Endothelial cell of umbilical vein (primary cell): ENCODE data around the gene BRMS1. TPM values are rescaled to one million over a fixed set of nuclear protein-coding genes. Genes with fewer than 3 reads are reported as not detected.

Source experiments
- BruUV-seq: library from RNA; stranded (reverse); fragments of 400-500 nt; replicated peaks from 2 replicates; lab custom pipeline; 2021; lab: Mats Ljungman, UMichigan
- CTCF ChIA-PET: fragments of 300-600, 350-600 bp; sonication (Branson Sonifier 250); formaldehyde crosslinking; loops from one replicate; lab custom pipeline; 2021; ENCODE audit warnings: antibody characterized with exemption, inconsistent platforms; lab: Charles Lee
- POLR2A ChIA-PET: fragments of 300-600, 350-600 bp; sonication (Branson Sonifier 250); formaldehyde crosslinking; loops from one replicate; lab custom pipeline; 2021; ENCODE audit warnings: antibody characterized with exemption, inconsistent platforms; lab: Charles Lee
- DNase-seq: peaks from one replicate; pipeline ENCODE4 v3.0.0-alpha.2; 2011; ENCODE audit warnings: low read depth, low spot score
- FAIRE-seq: peaks from 2 replicates; lab custom pipeline; 2011; peaks lifted over from hg19 to GRCh38; lab: Jason Lieb, UNC
- H2AFZ ChIP-seq: 2 replicates; pipeline ENCODE4 v1.6.0; 2012; ENCODE audit warnings: low read depth, low read length, control low read depth, inconsistent platforms
- H3K27ac ChIP-seq: 2 replicates; pipeline ENCODE4 v1.5.1; 2011; ENCODE audit warnings: low read depth, mild to moderate bottlenecking, control low read depth, low read length, moderate library complexity; ENCODE audit not compliant: insufficient read depth
- H3K27me3 ChIP-seq, 2 experiments: 2 replicates each; pipeline versions ENCODE4 v1.6.0 to v1.6.1; 2011; ENCODE audit warnings: low read length in 2 of 2, mixed read lengths in 1 of 2; ENCODE audit not compliant: control insufficient read depth in 2 of 2, insufficient read depth in 2 of 2
- H3K36me3 ChIP-seq, 2 experiments: 2 replicates in 1 of 2; 3 replicates in 1 of 2; pipeline ENCODE4 v1.5.1; 2011; ENCODE audit warnings: low read length in 2 of 2, mild to moderate bottlenecking in 1 of 2, moderate library complexity in 1 of 2; ENCODE audit not compliant: control insufficient read depth in 2 of 2, insufficient read depth in 2 of 2; ENCODE audit errors: extremely low read depth in 1 of 2
- H3K4me1 ChIP-seq: 3 replicates; pipeline ENCODE4 v1.5.1; 2011; ENCODE audit warnings: mild to moderate bottlenecking, low read length; ENCODE audit not compliant: control insufficient read depth, insufficient read depth; ENCODE audit errors: extremely low read depth
- H3K4me2 ChIP-seq: 2 replicates; pipeline ENCODE4 v1.6.1; 2011; ENCODE audit warnings: low read length, control low read depth, mixed read lengths; ENCODE audit not compliant: insufficient read depth
- H3K4me3 ChIP-seq, 3 experiments: fragments of 200-600 bp in 1 of 3; sonication (generic), shearing (Covaris generic) in 1 of 3; replicated peaks in 1 of 3; 2 replicates each; pipeline ENCODE4 v1.5.1; 2011 to 2016; ENCODE audit warnings: control low read depth in 3 of 3, low read length in 3 of 3, mild to moderate bottlenecking in 2 of 3, inconsistent platforms in 1 of 3, low read depth in 1 of 3, moderate library complexity in 1 of 3; ENCODE audit not compliant: insufficient read depth in 1 of 3
- H3K79me2 ChIP-seq: 2 replicates; pipeline ENCODE4 v1.6.0; 2012; ENCODE audit warnings: low read length, inconsistent platforms; ENCODE audit not compliant: control insufficient read depth, insufficient read depth
- H3K9ac ChIP-seq: replicated peaks from 2 replicates; pipeline ENCODE3; 2011; ENCODE audit warnings: low read length, control low read depth; ENCODE audit not compliant: insufficient read depth; ENCODE audit errors: extremely low read depth
- H3K9me1 ChIP-seq: replicated peaks from 3 replicates; pipeline ENCODE4 v1.6.0; 2011; ENCODE audit warnings: mild to moderate bottlenecking, low read length; ENCODE audit not compliant: control insufficient read depth, insufficient read depth; ENCODE audit errors: extremely low read depth
- H3K9me3 ChIP-seq: replicated peaks from 2 replicates; pipeline ENCODE4 v1.5.1; 2012; ENCODE audit warnings: low read length, inconsistent platforms; ENCODE audit not compliant: control insufficient read depth, insufficient read depth
- H4K20me1 ChIP-seq: replicated peaks from 2 replicates; pipeline ENCODE3; 2011; ENCODE audit warnings: mild to moderate bottlenecking, low read length; ENCODE audit not compliant: control insufficient read depth, insufficient read depth; ENCODE audit errors: extremely low read depth
- EZH2 ChIP-seq: IDR thresholded peaks from 2 replicates; pipeline ENCODE4 v1.6.1; 2012; ENCODE audit warnings: borderline replicate concordance, low read depth, mild to moderate bottlenecking, moderate library complexity, low read length, inconsistent platforms; ENCODE audit not compliant: severe bottlenecking
- FOS ChIP-seq: IDR thresholded peaks from 2 replicates; pipeline ENCODE4 v1.6.1; 2011; ENCODE audit warnings: mild to moderate bottlenecking, low read length, moderate library complexity, borderline replicate concordance; ENCODE audit not compliant: insufficient read depth
- GATA2 ChIP-seq: IDR thresholded peaks from 2 replicates; pipeline ENCODE4 v1.7.0; 2011; ENCODE audit warnings: low read depth, mild to moderate bottlenecking, moderate library complexity, mixed read lengths, low read length; ENCODE audit not compliant: insufficient read length, insufficient read depth
- JUN ChIP-seq: IDR thresholded peaks from 2 replicates; pipeline ENCODE4 v1.6.1; 2011; ENCODE audit warnings: borderline replicate concordance, low read depth; ENCODE audit not compliant: insufficient read length, insufficient read depth
- MAX ChIP-seq: IDR thresholded peaks from 2 replicates; pipeline ENCODE4 v1.6.1; 2011; ENCODE audit not compliant: insufficient read depth, insufficient read length
- MYC ChIP-seq: IDR thresholded peaks from one replicate; pipeline ENCODE4 v1.6.1; 2011; ENCODE audit warnings: mild to moderate bottlenecking, low read depth, low read length
- POLR2A ChIP-seq: IDR thresholded peaks from 2 replicates; pipeline ENCODE4 v1.6.1; 2012; ENCODE audit warnings: low read depth, mild to moderate bottlenecking, control low read depth, low read length
- POLR2AphosphoS5 ChIP-seq: IDR thresholded peaks from 2 replicates; pipeline ENCODE4 v1.6.1; 2012; ENCODE audit warnings: low read depth, mild to moderate bottlenecking, control low read depth, low read length, moderate library complexity; ENCODE audit not compliant: insufficient read depth
- dilution Hi-C: fragments of 300-500 bp; cut with MboI; formaldehyde crosslinking; loops from one replicate; pipeline ENCODE4 v1.15.0; 2019; ENCODE audit warnings: low sequenced_read_pairs; ENCODE audit not compliant: extremely low pct_ligation_motif_present
- intact Hi-C: fragments of 100-400 bp; cut with micrococcal nuclease; formaldehyde crosslinking; loops from one replicate; pipeline ENCODE4 v1.10.0; 2022
- polyA plus RNA-seq, 4 experiments: library from polyadenylated mRNA; depleted of rRNA in 3 of 4; stranded (reverse) in 3 of 4; unstranded in 1 of 4; fragments of >200 nt; gene quantifications; 2 replicates each; pipeline versions ENCODE4 v1.2.1 to v1.2.3, GENCODE V29; 2011 to 2012; ENCODE audit warnings: missing spikeins in 1 of 4
- total RNA-seq: library from RNA; stranded (reverse); gene quantifications from 2 replicates; pipeline ENCODE4 v1.2.3, GENCODE V29; 2021
- TF ChIP-seq, protein P1 (sequence below), 2 donors: IDR thresholded peaks; 1 replicate in 1 of 2; 2 replicates in 1 of 2; pipeline ENCODE4 v1.5.1; 2011; ENCODE audit warnings: low read length in 2 of 2, mild to moderate bottlenecking in 2 of 2, moderate library complexity in 2 of 2, control low read depth in 1 of 2, inconsistent platforms in 1 of 2, low read depth in 1 of 2; ENCODE audit not compliant: insufficient read depth in 1 of 2; ENCODE audit errors: extremely low read depth in 1 of 2

Gene BRMS1
- total and polyA plus RNA-seq, 2 donors (not counting 3 experiments of a cell fraction or from before 2014, with no cell fraction given): 51.4 to 53.1 TPM

DNA sequence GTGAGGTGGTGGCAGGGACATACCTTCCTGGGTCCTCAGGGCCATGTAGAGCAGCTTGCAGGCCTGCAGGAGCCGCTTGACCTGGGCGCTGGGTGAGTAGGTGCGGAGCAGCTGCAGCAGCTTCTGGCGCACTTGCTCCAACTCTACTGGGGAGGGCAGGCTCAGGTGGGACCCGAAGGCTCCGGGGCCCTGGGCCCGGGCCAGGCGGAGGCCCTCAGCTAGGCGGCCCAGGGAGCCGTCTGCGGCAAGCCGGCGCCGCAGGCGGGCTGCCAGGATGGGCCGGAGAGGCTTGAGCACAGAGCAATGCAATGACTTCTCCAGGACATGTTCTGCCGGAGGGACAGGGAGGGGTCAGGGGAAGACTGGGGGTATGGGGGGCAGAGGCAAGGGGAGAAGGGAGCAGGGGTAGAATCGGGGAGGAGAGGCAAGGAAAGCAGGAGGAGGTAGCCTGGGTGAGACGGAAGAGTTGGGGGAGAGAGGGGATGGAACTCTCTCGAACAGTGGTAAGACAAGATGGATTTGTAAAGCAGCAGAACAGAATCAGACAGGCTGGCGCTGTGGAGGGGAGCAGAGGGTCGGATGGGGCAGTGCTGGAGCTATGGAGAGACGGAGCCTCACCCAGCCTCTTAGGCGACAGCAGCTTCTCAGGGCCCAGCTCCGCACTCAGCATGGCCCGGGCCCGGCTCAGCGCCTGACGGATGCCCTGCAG, 10.9 kb downstream of the BRMS1 start:
- peaks cover 18% of the 10 kb centered on the region for H3K4me1 ChIP-seq
- H3K9ac ChIP-seq: no peak overlapping the region
- no peak overlapping the region for H3K4me2 ChIP-seq
- H3K4me3 ChIP-seq: no peak overlapping the region
- no peaks in the 10 kb centered on the region for H4K20me1 ChIP-seq
- H3K27me3 ChIP-seq: no peaks in the 10 kb centered on the region
- dilution Hi-C loops (no loop called here), intact Hi-C loops (no loop called here)
- H3K9me1 ChIP-seq: no peaks in the 10 kb centered on the region
- FAIRE-seq: no peak
- CTCF ChIA-PET: interaction anchor here (1.2 to 8.7 kb wide), 3 partner anchors 13 to 52 kb away, joined by 4 to 225 read pairs (median 11); partner anchors contain the start of gene CD248
- no TSS peak for BruUV-seq
- H3K27ac ChIP-seq: no peak overlapping the region
- no peak overlapping the region for H2AFZ ChIP-seq
- TF ChIP-seq MAX (no peak), POLR2AphosphoS5 (no peak), MYC (no peak), FOS (no peak), POLR2A (no peak), JUN (no peak), GATA2 (no peak), EZH2 (no peak)
- TF ChIP-seq, protein P1, sequence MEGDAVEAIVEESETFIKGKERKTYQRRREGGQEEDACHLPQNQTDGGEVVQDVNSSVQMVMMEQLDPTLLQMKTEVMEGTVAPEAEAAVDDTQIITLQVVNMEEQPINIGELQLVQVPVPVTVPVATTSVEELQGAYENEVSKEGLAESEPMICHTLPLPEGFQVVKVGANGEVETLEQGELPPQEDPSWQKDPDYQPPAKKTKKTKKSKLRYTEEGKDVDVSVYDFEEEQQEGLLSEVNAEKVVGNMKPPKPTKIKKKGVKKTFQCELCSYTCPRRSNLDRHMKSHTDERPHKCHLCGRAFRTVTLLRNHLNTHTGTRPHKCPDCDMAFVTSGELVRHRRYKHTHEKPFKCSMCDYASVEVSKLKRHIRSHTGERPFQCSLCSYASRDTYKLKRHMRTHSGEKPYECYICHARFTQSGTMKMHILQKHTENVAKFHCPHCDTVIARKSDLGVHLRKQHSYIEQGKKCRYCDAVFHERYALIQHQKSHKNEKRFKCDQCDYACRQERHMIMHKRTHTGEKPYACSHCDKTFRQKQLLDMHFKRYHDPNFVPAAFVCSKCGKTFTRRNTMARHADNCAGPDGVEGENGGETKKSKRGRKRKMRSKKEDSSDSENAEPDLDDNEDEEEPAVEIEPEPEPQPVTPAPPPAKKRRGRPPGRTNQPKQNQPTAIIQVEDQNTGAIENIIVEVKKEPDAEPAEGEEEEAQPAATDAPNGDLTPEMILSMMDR (IDR thresholded peaks at IDR 0.05; ENCODE audit: extremely low read depth in 1 of 2, insufficient read depth in 1 of 2, low read depth in 1 of 2, low read length in 2 of 2): no peak
- no peaks in the 10 kb centered on the region for H3K9me3 ChIP-seq
- H3K36me3 ChIP-seq: peaks cover 0 to 2% of the 10 kb centered on the region in 2 experiments
- H3K79me2 ChIP-seq: no peaks in the 10 kb centered on the region
- no peak for DNase-seq
- POLR2A ChIA-PET: no interaction called here
